Measurements from ENCODE around the gene TCTN2.

Gene TCTN2

GRCh38 chr12:123741937-123742572, 71.1 kb downstream of the TCTN2 start:
- Histone ChIP-seq H3K36me3 (ENCODE audit: control insufficient read depth, insufficient read depth, low read length) (no peaks in the 10 kb centered on the region), H2AFZ (no peak overlapping the region), H3K27me3 (ENCODE audit: control insufficient read depth, insufficient read depth, low read length) (no peaks in the 10 kb centered on the region), H3K4me3 (ENCODE audit: low read depth, low read length) (no peak overlapping the region), H3K4me1 (no peaks in the 10 kb centered on the region), H3K79me2 (no peaks in the 10 kb centered on the region), H3K9ac (no peak overlapping the region), H3K4me2 (ENCODE audit: low read length) (no peak overlapping the region), H3K9me3 (ENCODE audit: control insufficient read depth, low read length) (no peaks in the 10 kb centered on the region), H3K27ac (no peak overlapping the region)
- no peak for TF ChIP-seq CTCF (IDR thresholded peaks at IDR 0.05)

- H3K4me3 ChIP-seq (ENCODE audit: low read depth, low read length): no peak overlapping the region
- no peaks in the 10 kb centered on the region for H3K36me3 ChIP-seq (ENCODE audit: control insufficient read depth, insufficient read depth, low read length)
- no peaks in the 10 kb centered on the region for H3K27me3 ChIP-seq (ENCODE audit: control insufficient read depth, insufficient read depth, low read length)
- no peak overlapping the region for H2AFZ ChIP-seq
- H3K9me3 ChIP-seq (ENCODE audit: control insufficient read depth, low read length): no peaks in the 10 kb centered on the region
- no peak overlapping the region for H3K9ac ChIP-seq
- H3K79me2 ChIP-seq: no peaks in the 10 kb centered on the region
- no peak overlapping the region for H3K4me2 ChIP-seq (ENCODE audit: low read length)
- H3K27ac ChIP-seq: no peak overlapping the region
- TF ChIP-seq CTCF (IDR thresholded peaks at IDR 0.05): no peak
- H3K4me1 ChIP-seq: no peaks in the 10 kb centered on the region
Observed at GRCh38 chr12:123743002-123743401, 72.1 kb downstream of the TCTN2 start.

- no peak overlapping the region for H3K9ac ChIP-seq
- H3K9me3 ChIP-seq (ENCODE audit: control insufficient read depth, low read length): no peaks in the 10 kb centered on the region
- no peak overlapping the region for H3K4me3 ChIP-seq (ENCODE audit: low read depth, low read length)
- no peaks in the 10 kb centered on the region for H3K36me3 ChIP-seq (ENCODE audit: control insufficient read depth, insufficient read depth, low read length)
- H3K4me2 ChIP-seq (ENCODE audit: low read length): no peak overlapping the region
- H3K79me2 ChIP-seq: no peaks in the 10 kb centered on the region
- TF ChIP-seq CTCF (IDR thresholded peaks at IDR 0.05): no peak
- no peaks in the 10 kb centered on the region for H3K27me3 ChIP-seq (ENCODE audit: control insufficient read depth, insufficient read depth, low read length)
- no peak overlapping the region for H2AFZ ChIP-seq
- H3K4me1 ChIP-seq: no peaks in the 10 kb centered on the region
- no peak overlapping the region for H3K27ac ChIP-seq
Observed at GRCh38 chr12:123744836-123745235, 73.9 kb downstream of the TCTN2 start.

- TF ChIP-seq CTCF (IDR thresholded peaks at IDR 0.05): no peak
- H3K79me2 ChIP-seq: no peaks in the 10 kb centered on the region
- no peaks in the 10 kb centered on the region for H3K9me3 ChIP-seq (ENCODE audit: control insufficient read depth, low read length)
- H3K27ac ChIP-seq: no peak overlapping the region
- H3K4me2 ChIP-seq (ENCODE audit: low read length): no peak overlapping the region
- H3K4me3 ChIP-seq (ENCODE audit: low read depth, low read length): no peak overlapping the region
- no peak overlapping the region for H3K9ac ChIP-seq
- H2AFZ ChIP-seq: no peak overlapping the region
- no peaks in the 10 kb centered on the region for H3K27me3 ChIP-seq (ENCODE audit: control insufficient read depth, insufficient read depth, low read length)
- H3K4me1 ChIP-seq: no peaks in the 10 kb centered on the region
- H3K36me3 ChIP-seq (ENCODE audit: control insufficient read depth, insufficient read depth, low read length): no peaks in the 10 kb centered on the region
Observed at GRCh38 chr12:123747309-123747708, 76.4 kb downstream of the TCTN2 start.

- Histone ChIP-seq H2AFZ (no peak overlapping the region), H3K4me3 (ENCODE audit: low read depth, low read length) (no peak overlapping the region), H3K27ac (no peak overlapping the region), H3K36me3 (ENCODE audit: control insufficient read depth, insufficient read depth, low read length) (no peaks in the 10 kb centered on the region), H3K9ac (no peak overlapping the region), H3K4me2 (ENCODE audit: low read length) (no peak overlapping the region), H3K79me2 (no peaks in the 10 kb centered on the region), H3K27me3 (ENCODE audit: control insufficient read depth, insufficient read depth, low read length) (no peaks in the 10 kb centered on the region), H3K4me1 (no peaks in the 10 kb centered on the region), H3K9me3 (ENCODE audit: control insufficient read depth, low read length) (no peaks in the 10 kb centered on the region)
- TF ChIP-seq CTCF (IDR thresholded peaks at IDR 0.05): no peak
Observed at GRCh38 chr12:123748161-123748560, 77.2 kb downstream of the TCTN2 start.

Measured in parathyroid adenoma (tissue), 2 donors.